Measurements from ENCODE around the gene DDIT4.

Gene DDIT4

DNA sequence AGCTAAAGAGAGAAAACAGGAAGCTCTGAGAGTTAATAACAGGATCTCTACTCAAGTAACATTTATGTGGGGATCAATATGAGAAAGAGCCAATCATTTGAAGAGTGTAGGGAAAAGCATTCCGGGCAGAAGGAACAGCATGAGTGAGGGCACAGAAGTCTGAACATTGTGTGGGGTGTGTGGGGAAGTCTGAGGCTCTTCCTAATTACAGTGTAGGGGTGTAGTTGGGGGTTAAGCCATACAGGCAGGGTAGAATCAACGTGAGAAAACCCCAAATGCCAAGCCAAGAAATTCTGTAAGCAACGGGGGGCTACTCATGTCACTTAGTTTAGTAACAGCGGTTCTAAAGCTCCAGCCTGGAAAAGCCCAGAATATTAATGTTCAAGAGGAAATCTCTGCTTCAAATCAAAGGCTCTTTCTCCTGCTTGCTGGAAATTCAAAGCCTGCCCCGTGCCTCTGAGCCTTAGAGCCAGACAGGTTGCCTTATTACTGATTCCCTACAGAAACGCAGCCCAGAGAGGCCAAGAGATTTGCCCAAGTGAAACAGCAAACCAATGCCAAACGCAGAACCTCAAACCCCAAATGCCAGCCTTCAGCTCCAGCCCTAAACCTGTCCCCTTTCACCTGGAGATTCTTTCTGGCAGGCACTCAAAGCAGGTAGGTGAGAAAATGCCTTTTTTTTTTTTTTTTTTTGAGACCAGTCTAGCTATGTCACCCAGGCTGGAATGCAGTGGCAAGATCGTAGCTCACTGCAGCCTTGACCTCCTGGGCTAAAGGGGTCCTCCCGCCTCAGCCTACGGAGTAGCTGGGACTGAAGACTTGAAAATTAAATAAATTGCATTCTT is 44.9 kb downstream of the DDIT4 start:
- FAIRE-seq: no peak

DNA sequence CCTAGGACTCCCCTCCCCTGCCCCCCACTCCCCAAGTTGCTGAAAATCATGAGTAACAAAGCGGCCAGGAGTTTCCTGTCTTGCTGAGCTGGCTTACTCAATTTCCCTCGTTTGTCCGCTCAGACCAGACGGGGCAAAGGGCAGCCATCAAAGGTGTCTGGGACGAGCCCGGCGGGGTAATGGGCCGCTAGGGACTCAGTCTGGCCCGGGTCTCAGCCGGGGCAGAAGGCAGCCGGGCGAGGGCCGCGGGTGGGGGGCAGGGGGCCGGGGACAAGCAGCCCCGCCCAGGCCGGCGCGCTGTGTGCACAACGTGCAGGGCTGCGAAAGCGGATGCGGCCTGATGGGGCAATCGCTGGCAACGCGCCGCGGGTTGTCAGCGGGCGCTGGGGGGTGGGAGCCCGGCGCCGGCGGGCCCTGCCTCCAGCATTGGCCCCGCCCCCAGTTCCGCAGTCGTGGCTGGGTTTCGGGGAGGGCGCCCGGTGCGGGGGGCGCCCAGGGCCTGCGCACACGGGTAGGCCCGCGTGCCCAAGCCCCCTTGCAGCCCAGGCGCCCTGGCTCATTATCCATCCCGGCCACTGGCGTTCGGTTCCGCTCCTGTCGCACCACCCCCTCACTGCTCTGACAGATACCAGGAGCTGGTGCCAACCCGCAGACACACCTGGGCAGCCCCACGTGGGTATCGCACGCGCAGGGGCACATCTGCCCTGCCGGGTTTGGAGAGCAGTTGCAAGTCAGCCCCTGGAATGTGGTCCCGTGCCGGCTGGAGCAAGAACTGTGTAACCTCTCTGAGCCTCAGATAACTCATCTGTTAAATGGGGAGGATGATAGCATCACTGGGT is 45.9 kb downstream of the DDIT4 start:
- FAIRE-seq: no peak

DNA sequence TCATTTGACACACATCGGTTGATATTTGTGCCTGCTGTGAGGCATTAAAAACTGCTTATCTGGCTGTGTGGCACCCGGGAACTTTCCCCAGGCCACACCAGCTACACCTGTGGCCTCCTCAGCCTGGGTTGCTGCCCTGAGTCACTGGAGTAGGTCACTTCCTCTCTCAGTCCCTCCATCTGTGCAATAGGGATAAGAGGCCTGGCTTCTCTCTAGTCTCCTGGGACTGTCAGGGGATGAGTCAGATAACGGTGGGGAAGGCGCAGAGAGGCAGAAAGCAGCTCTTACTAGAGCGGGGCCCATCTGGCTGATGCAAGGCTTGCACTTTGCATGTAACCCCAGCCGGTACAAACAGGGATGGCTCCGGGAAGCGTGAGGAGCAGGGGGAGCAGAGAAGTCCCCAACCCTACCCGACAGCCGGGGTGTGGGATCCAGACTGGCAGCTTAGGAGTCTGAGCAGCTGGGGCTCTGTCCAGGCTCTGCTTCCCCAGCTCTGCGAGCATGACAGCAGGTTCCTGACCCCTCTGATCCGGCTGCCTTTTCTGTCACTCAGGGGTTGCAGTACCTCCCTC is 47.0 kb downstream of the DDIT4 start:
- FAIRE-seq: no peak

DNA sequence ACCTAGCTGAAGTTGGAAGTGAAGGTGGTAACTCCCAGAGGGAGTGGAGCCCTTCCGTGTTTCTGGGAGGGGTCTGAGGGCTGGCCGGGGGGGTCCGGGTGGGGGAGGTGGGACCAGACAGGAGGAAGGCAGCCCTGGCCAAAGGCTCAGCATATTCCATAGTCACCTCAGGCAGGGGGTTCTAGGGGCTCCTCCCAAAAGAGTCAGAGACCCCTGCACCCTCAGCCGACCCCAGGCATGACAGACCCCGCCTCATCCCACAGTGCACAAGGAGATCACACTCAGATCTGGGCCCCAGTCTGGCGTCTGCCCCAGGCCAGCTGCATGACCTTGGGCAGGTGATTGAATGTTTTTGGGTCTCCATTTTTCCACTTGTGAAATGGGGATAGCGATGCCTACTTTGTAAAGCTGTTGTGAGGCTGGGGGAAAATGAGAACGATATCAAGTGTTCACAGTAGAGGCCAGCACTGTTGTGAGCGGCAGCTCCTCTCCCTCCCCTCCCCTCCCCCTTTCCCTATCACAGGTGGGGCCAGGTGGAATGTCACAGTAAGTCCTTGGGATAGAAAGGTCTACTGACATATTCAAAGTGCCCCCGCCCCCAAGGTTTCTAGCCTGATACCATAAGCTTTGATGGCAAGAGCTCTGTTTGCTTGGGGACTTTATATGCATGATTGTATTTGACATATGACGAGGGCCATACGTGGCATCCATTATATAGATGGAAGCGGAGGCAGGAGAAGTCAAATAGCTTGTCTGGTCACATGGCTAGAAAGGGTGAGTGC is 47.7 kb downstream of the DDIT4 start:
- FAIRE-seq: no peak

DNA sequence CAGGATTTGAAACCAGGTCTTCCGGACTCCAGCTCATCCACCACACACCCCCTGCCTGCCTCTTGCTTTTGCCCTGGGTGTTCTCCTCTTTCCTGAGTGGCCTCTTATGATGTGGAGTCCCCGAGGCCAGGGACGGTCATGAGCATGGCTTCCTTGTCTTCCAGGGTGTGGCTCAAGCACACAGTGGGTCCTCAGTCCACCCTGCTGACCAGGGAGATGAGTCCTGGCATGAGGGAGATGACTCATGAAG is 48.2 kb downstream of the DDIT4 start:
- no peak for FAIRE-seq

DNA sequence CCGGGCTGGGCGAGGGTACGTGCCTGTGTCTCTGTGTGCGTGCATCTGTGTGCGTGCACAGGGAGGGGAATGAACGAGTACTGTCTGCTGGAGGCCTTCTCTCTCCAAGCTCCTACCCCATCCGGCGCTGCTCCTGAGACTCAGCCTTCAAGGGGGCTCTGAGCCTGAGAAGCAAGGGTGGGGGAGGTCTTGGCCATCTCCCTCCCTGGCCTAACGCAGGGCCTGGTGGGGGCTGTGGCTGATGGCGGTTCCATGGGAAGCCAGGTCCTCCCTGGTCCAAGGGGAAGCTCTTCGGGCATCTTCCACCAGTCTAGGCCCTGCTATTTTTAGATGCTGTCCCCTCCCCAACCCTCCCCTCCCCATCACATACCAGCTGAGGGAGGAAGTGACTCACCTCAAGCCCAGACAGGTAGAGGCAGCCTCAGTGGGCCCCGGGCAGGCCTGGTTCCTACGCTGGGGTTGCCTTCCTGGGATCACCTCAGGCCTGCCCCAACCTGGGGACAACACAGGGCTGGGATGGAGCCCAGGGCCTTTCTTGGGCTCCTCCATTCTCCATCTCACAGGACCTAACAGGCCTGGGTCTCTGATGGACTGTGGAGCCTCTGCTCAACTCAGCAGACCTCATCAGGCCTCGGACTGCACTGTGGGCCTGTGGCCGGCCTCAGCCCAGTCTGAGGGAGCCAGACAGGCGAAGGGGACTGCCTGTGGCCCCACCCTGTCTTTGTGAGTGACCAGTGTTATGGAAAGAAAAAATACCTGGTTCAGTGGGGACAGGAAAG is 48.7 kb downstream of the DDIT4 start:
- FAIRE-seq: no peak

DNA sequence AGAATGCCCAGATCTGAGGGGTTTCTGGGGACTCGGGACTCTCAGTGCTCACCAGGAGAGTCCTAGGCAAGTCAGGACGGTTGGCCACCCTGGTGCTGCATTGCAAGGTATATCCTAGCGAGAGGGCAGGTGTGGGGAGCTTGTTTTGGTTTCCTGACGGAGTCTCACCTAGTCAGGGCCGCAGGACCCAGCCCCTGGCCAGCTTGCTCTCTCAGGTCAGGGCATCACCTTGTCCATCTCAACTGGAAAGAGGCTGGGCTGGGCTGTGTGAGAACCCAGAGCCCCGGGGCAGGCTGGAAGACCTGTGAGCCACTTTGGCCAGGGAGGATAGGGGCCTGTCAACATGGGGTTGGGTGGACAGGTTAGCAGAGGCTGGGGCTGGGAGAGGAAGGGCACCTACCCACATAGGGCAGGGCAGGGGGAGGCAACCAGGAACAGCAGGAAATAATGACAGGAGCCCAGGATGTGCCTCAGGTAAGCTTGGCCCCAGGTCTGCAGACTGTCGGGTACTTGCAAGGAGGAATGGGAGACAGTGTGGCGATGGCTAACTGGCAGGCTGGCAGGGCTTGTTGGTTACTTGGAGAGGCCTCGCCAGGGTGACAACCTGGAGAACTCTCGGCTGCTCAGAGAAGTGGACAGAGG is 49.5 kb downstream of the DDIT4 start:
- no peak for FAIRE-seq

DNA sequence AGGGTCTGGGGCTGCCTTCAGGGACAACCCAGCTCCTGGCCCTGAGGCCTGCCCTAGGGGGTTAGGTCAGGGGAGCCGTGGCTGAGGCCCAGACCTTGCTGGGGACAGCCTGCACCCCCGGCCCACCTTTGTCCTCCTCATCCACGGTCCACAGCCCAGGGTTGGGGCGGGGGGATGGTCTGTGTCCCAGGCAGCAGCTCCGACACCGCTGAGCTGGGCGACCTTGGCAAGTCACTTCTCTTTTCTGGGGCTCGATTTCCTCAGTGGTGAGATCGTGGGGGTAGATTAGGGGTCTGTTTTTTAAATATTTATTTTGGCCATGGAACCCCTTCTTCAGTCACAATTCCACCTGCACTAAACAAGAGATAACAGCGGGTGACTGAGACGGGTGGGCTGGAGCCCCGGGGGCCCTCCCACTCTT is 50.1 kb downstream of the DDIT4 start:
- no peak for FAIRE-seq
